ENCODE measurements around the gene SMYD2.

Gene SMYD2

GRCh38 chr1:214341932-214342331 is 61.0 kb downstream of the SMYD2 start:
- Histone ChIP-seq H3K27ac (no peak overlapping the region), H3K4me3 (ENCODE audit: low read depth, low read length) (no peak overlapping the region), H3K4me2 (ENCODE audit: low read length) (no peak overlapping the region), H3K4me1 (no peaks in the 10 kb centered on the region), H2AFZ (no peak overlapping the region), H3K27me3 (ENCODE audit: control insufficient read depth, insufficient read depth, low read length) (no peaks in the 10 kb centered on the region), H3K79me2 (no peaks in the 10 kb centered on the region), H3K9me3 (ENCODE audit: control insufficient read depth, low read length) (no peaks in the 10 kb centered on the region), H3K9ac (no peak overlapping the region), H3K36me3 (ENCODE audit: control insufficient read depth, insufficient read depth, low read length) (no peaks in the 10 kb centered on the region)
- TF ChIP-seq CTCF (IDR thresholded peaks at IDR 0.05): no peak

GRCh38 chr1:214342525-214342924 is 61.6 kb downstream of the SMYD2 start:
- H3K9ac ChIP-seq: no peak overlapping the region
- no peak overlapping the region for H3K27ac ChIP-seq
- no peaks in the 10 kb centered on the region for H3K36me3 ChIP-seq (ENCODE audit: control insufficient read depth, insufficient read depth, low read length)
- H3K9me3 ChIP-seq (ENCODE audit: control insufficient read depth, low read length): no peaks in the 10 kb centered on the region
- H3K4me3 ChIP-seq (ENCODE audit: low read depth, low read length): no peak overlapping the region
- H3K4me1 ChIP-seq: no peaks in the 10 kb centered on the region
- no peaks in the 10 kb centered on the region for H3K27me3 ChIP-seq (ENCODE audit: control insufficient read depth, insufficient read depth, low read length)
- no peak overlapping the region for H3K4me2 ChIP-seq (ENCODE audit: low read length)
- H2AFZ ChIP-seq: no peak overlapping the region
- no peak for TF ChIP-seq CTCF (IDR thresholded peaks at IDR 0.05)
- H3K79me2 ChIP-seq: no peaks in the 10 kb centered on the region

- Histone ChIP-seq H3K27ac (no peak overlapping the region), H3K9me3 (ENCODE audit: control insufficient read depth, low read length) (no peaks in the 10 kb centered on the region), H3K4me3 (ENCODE audit: low read depth, low read length) (no peak overlapping the region), H3K27me3 (ENCODE audit: control insufficient read depth, insufficient read depth, low read length) (no peaks in the 10 kb centered on the region), H3K4me2 (ENCODE audit: low read length) (no peak overlapping the region), H3K9ac (no peak overlapping the region), H3K4me1 (no peaks in the 10 kb centered on the region), H2AFZ (no peak overlapping the region), H3K79me2 (no peaks in the 10 kb centered on the region), H3K36me3 (ENCODE audit: control insufficient read depth, insufficient read depth, low read length) (no peaks in the 10 kb centered on the region)
- no peak for TF ChIP-seq CTCF (IDR thresholded peaks at IDR 0.05)
These were observed 63.9 kb downstream of the SMYD2 start for GRCh38 chr1:214344897-214345296.

- Histone ChIP-seq H3K4me1 (no peaks in the 10 kb centered on the region), H3K4me3 (ENCODE audit: low read depth, low read length) (no peak overlapping the region), H3K9ac (no peak overlapping the region), H3K36me3 (ENCODE audit: control insufficient read depth, insufficient read depth, low read length) (no peaks in the 10 kb centered on the region), H3K27me3 (ENCODE audit: control insufficient read depth, insufficient read depth, low read length) (no peaks in the 10 kb centered on the region), H3K9me3 (ENCODE audit: control insufficient read depth, low read length) (no peaks in the 10 kb centered on the region), H3K4me2 (ENCODE audit: low read length) (no peak overlapping the region), H3K79me2 (no peaks in the 10 kb centered on the region), H3K27ac (no peak overlapping the region), H2AFZ (no peak overlapping the region)
- no peak for TF ChIP-seq CTCF (IDR thresholded peaks at IDR 0.05)
These were observed 68.0 kb downstream of the SMYD2 start for GRCh38 chr1:214349008-214349407.

GRCh38 chr1:214349781-214350180 is 68.8 kb downstream of the SMYD2 start:
- no peak overlapping the region for H3K27ac ChIP-seq
- H3K9me3 ChIP-seq (ENCODE audit: control insufficient read depth, low read length): no peaks in the 10 kb centered on the region
- no peaks in the 10 kb centered on the region for H3K4me1 ChIP-seq
- H3K79me2 ChIP-seq: no peaks in the 10 kb centered on the region
- no peaks in the 10 kb centered on the region for H3K36me3 ChIP-seq (ENCODE audit: control insufficient read depth, insufficient read depth, low read length)
- H3K9ac ChIP-seq: no peak overlapping the region
- no peaks in the 10 kb centered on the region for H3K27me3 ChIP-seq (ENCODE audit: control insufficient read depth, insufficient read depth, low read length)
- TF ChIP-seq CTCF (IDR thresholded peaks at IDR 0.05): no peak
- no peak overlapping the region for H3K4me3 ChIP-seq (ENCODE audit: low read depth, low read length)
- no peak overlapping the region for H2AFZ ChIP-seq
- H3K4me2 ChIP-seq (ENCODE audit: low read length): no peak overlapping the region
